OCI-LY3 (cell line): ENCODE measurements around the gene C20orf202.

Experiments
- CTCF ChIP-seq: fragments of 200-600, 300-600 bp; sonication (generic); IDR thresholded peaks from 2 replicates; pipeline ENCODE4 v1.5.1; 2014; ENCODE audit warnings: antibody characterized with exemption, low read length, low read depth
- EZH2phosphoT487 ChIP-seq: fragments of 200-600 bp; shearing (Covaris generic); IDR thresholded peaks from 2 replicates; pipeline ENCODE4 v1.6.1; 2018; ENCODE audit warnings: antibody characterized with exemption, mixed run types, low read depth

GRCh38 chr20:1155342-1155741 is 47.9 kb upstream of the C20orf202 start:
- TF ChIP-seq CTCF (no peak), EZH2phosphoT487 (no peak)
